HG03039 (cell line): Measurements from ENCODE around the gene ALG11.

ENCODE experiments used
- ATAC-seq: cut with Tn5 transposase; IDR thresholded peaks from one replicate; pipeline ENCODE4 v1.9.1; 2021; ENCODE audit warnings: mild to moderate bottlenecking, moderate library complexity; ENCODE audit not compliant: unreplicated experiment

Gene ALG11

GRCh38 chr13:51997186-51997585 lies 15.0 kb upstream of the ALG11 start:
- no peak for ATAC-seq

- ATAC-seq, result no peak
Measured at GRCh38 chr13:51997641-51998330, 14.4 kb upstream of the ALG11 start.

- no peak for ATAC-seq
Measured at GRCh38 chr13:51998723-51999509, 13.3 kb upstream of the ALG11 start.

GRCh38 chr13:51999510-51999911 lies 12.7 kb upstream of the ALG11 start:
- no peak for ATAC-seq

DNA sequence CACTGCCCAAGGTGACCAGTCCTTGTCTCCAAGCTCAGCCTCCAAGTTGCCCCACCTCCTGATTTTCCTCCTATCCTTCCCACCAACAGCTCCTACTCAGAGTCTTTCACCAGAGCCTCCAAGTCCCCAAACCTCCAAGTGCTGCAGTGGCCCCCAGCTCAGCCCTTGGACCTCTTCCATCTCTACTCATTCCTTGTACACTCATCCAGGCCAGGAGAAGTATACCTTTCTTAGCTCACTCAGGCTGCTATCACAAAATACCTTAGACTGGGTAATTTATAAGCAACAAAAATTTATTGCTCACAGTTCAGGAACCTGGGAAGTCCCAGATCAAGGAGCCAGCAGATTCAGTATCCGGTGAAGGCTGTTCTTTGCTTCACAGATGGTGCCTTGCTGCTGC lies 12.3 kb upstream of the ALG11 start:
- no peak for ATAC-seq

DNA sequence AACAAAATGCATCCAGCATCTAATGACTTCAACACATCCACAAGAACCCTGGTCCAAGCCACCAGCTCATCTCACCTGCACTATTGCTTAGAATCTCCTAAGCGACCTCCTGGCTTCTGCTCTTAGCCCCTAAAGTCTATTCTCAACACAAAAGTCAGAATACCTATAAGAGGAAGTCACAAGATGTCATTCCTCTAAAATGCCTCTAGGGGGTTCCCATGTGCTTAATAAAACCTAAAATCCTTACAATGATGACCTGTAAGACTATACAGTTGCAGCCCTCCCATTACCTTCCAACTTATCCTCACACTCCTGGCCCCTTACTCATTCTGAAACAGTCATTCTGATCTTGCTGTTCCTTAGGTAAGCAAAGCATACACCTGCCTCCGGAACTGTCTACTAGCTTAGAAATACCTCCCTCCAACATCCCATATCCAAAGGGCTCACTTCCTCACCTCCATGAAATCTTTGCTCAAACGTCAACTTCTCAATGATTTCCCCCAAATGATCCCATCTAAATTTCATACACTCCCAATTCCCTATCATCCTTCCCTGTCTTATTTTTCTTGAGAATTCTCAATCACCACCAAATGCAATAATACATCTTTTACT lies 11.0 kb upstream of the ALG11 start:
- ATAC-seq, result peak; percentile 75

- ATAC-seq, result no peak
Measured at GRCh38 chr13:52002361-52002760, 9.8 kb upstream of the ALG11 start.

- ATAC-seq, result no peak
Measured at GRCh38 chr13:52003541-52003940, 8.7 kb upstream of the ALG11 start.

GRCh38 chr13:52004511-52005170 lies 7.6 kb upstream of the ALG11 start:
- ATAC-seq, result no peak

DNA sequence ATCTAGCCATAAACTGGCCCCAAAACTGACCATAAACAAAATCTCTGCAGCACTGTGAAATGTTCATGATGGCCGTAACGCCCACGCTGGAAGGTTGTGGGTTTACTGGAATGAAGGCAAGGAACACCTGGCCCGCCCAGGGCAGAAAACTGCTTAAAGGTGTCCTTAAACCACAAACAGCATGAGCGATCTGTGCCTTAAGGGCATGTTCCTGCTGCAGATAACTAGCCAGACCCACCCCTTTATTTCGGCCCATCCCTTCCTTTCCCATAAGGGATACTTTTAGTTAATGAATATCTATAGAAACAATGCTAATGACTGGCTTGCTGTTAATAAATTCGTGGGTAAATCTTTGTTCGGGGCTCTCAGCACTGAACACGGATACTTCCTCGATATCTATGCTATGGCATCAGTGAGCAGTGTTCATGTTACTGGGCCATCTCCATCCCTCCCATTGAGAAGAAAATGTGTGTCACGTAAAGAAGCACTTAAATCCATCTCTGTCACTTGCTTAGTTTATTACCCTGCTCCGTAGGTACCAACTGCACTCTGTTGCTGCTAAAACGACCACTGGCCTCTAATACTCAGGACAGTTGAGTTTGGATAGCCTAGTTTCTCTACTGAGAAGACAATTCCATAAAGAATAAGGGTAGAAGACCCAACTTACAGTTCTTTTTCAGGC lies 6.2 kb upstream of the ALG11 start:
- no peak for ATAC-seq

DNA sequence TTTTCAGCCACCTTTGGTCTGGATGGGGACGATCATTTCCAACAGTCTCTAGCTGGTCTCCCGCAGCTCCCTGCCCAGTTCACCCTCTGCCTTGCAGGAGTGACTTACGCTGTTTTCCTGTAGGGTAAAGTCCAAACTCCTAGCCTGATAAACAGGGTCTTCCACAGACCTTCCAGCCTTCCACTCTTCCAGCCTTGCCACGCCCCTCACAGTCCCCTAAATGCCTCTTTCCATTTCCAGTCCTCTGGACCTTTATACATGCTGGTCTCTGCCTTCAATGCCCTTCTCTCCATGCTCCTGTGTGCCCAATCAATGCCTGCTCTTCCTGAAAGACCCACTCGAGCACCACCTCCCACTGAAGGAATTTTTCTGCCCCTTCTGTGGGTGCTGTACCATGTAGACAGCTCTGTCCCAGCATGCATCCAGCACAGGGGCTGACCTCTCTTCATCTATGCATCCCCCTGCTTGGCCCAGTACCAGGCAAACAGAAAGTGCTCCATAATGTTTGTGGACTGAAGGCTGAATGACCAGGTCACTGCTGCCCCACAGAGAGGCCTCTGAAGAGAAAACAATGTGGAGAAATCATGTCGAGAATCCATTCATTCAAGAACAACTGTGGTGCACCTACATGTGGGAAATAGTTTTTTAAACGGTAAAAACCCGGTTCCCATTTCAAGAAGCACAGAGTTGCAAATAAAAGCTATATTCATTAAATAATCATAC lies 5.5 kb upstream of the ALG11 start:
- ATAC-seq, result no peak

GRCh38 chr13:52009946-52010345 lies 2.3 kb upstream of the ALG11 start:
- ATAC-seq, result no peak

DNA sequence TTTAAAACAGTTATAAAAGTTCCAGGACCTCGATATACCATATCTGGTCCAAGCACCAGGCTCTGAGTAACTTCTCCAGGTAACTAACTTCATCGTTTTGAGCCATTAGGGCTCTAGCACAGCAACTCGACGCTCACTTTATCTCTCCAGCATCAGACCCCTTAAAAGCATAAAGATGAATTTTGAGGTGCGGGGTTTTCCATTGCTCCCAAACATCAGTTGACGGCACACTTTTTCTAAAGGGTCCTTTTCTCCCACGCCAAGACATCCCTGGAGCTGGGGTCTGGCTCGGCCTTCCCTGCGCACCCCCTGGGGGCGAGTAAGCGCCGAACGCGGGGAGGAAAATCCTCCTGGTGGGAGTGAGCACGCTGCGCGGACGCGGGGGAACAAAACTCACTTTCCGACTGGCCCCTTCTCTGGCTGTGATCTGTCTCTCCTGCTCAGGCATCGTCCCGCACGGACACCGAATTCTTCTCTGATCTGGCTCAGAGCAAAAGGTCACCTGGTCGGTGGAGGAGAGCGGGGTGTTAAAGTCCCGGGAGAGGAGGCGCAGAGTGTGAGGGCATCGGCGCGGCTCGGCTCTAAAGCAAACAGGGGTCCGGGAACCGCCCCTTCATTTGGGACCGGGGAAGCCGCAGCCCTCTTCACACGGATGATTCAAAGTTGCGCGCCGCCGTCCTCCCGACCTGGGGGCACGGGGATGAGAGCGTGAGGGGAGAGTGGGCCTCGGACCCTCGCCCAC lies 1.1 kb upstream of the ALG11 start, which contains the start of gene ATP7B:
TSS of gene ATP7B (minus strand) at position 561 of the 742 bp plus-strand sequence. CDS start at position 448, 113 bp downstream.
- ATAC-seq, result peak; percentile 2

GRCh38 chr13:52012512-52012836 lies 276 bp downstream of the ALG11 start:
- ATAC-seq, result no peak

DNA sequence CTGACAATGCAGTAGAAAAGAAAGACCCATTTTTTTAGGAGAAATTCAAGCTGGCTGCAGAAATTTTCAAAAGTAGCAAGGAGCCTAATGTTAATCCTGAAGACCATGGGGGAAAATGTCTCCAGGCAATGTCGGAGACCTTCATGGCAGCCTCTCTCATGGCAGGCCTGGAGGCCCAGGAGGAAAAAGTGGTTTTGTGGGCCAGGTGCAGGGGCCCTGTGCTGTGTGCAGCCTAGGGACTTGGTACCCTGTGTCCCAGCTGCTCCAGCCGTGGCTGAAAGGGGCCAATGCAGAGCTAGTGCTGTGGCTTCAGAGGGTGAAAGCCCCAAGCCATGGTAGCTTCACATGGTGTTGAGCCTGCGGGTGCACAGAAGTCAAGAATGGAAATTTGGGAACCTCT lies 4.1 kb downstream of the ALG11 start:
- ATAC-seq, result no peak

DNA sequence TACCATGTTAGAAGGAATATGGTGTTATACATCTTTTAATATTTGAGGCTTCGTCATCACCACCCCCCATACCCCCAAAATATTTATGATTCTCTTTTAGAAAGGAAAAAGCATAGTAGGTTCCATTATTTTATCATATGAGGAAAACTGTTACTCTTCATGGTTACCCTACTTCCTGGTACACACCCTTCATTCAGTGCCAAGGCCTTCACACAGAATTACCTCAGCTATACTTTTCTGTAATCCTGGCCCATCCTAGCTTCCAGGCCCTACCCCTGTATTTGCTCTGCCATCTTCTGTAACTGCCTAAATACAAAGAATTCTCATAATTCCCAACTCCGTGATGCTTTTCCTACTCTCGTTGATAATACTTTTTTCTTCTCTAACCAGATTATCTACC lies 8.0 kb downstream of the ALG11 start:
- ATAC-seq, result no peak

DNA sequence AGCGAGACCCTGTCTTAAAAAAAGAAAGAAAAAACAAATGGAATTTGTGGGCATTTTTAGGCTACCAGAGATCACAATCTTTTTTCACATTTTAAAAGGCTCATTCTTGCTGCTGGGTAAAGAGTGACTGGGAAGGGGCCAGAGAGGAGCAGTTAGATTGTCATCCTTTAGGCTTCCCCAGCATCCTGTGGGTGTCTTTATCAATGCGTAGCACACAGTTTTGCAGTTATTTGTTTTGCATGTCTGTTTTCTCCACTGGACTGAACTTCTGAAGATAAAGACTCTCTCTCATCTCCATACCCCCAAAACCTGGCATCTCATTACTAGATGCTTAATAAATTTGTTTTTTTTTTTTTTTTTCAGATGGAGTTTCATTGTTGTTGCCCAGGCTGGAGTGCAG lies 10.2 kb downstream of the ALG11 start:
- no peak for ATAC-seq

DNA sequence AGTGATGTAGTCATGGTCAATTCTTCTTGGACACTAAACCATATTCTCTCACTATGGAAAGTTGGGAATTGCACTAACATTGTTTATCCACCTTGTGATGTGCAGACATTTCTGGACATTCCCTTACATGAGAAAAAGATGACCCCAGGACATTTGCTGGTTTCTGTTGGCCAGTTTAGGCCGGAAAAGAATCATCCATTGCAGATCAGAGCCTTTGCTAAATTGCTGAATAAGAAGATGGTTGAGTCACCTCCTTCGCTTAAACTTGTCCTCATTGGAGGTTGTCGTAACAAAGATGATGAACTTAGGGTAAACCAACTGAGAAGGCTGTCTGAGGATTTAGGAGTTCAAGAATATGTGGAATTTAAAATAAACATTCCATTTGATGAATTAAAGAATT lies 12.3 kb downstream of the ALG11 start, which contains the start of gene UTP14C:
TSS of gene UTP14C (plus strand) at position 211 of the 400 bp plus-strand sequence. CDS start 4,114 bp downstream, outside the sequence.
- ATAC-seq, result no peak

DNA sequence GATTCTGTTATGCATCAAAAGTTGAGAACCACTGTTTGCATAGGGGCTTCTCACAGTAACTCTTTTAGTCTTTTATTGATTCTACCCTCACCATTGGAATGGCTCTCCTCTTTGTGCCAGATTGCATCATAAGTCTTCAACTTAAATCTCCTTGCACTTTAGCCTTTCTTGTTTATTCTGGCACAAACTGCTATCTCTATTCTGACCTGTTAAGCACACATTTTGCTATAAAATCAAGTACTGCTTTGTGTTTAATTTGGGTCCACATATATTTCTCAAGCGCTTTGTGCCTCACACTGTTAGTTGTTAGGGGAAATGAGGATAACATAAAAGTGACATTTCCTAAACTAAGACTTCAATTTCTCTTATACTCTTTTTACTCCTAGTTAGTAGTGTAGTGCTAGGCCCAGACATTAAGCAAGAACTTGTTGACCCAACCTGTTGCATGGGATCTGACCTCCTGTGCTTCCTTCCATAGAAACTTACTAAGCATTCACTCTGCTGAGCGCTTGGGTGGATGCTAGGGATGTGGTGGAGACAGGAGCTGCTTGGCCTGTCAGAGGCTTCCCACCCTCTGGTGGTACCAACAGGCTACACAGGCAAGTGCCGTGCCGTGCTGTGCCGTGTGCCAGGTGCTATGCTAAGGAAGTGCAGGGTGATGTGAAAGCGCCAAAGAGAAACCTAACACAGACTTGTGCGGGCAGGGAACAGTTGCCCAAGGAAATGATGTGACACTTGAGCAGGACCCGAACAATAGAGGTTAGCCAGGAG lies 13.5 kb downstream of the ALG11 start:
- no peak for ATAC-seq
